Duodenal mucosa (tissue), 2 donors: ENCODE results near the gene SLC25A42.
A peak's percentile ranks its signal among the peaks of the same experiment; 100 is the strongest.
"Not testable (repeated sequence)": the region's sequence is repeated elsewhere in the genome, so short reads cannot be mapped to it uniquely, and the experiment has no call there.

Experiments
- H3K27ac ChIP-seq: one replicate; pipeline ENCODE4 v1.7.0; 2013; ENCODE audit warnings: low read depth, low read length
- H3K27me3 ChIP-seq, 2 donors: one replicate each; pipeline ENCODE4 v1.7.0; 2013; ENCODE audit warnings: low read length in 2 of 2, control low read depth in 1 of 2; ENCODE audit not compliant: insufficient read depth in 2 of 2, control insufficient read depth in 1 of 2
- H3K36me3 ChIP-seq, 2 donors: one replicate each; pipeline ENCODE4 v1.7.0; 2013; ENCODE audit warnings: low read length in 2 of 2, control low read depth in 1 of 2; ENCODE audit not compliant: insufficient read depth in 2 of 2, control insufficient read depth in 1 of 2
- H3K4me1 ChIP-seq, 2 donors: one replicate each; pipeline ENCODE4 v1.7.0; 2013; ENCODE audit warnings: low read length in 2 of 2, control low read depth in 1 of 2; ENCODE audit not compliant: insufficient read depth in 2 of 2, control insufficient read depth in 1 of 2
- H3K4me3 ChIP-seq, 2 donors: one replicate each; pipeline ENCODE4 v1.7.0; 2013; ENCODE audit warnings: low read length in 2 of 2, low read depth in 1 of 2
- H3K9ac ChIP-seq, 2 donors: one replicate each; pipeline ENCODE4 v1.7.0; 2013; ENCODE audit warnings: low read length in 2 of 2, low read depth in 1 of 2
- H3K9me3 ChIP-seq, 2 donors: one replicate each; pipeline ENCODE4 v1.7.0; 2013; ENCODE audit warnings: low read length in 2 of 2, control low read depth in 1 of 2; ENCODE audit not compliant: control insufficient read depth in 1 of 2

SLC25A42 gene

DNA sequence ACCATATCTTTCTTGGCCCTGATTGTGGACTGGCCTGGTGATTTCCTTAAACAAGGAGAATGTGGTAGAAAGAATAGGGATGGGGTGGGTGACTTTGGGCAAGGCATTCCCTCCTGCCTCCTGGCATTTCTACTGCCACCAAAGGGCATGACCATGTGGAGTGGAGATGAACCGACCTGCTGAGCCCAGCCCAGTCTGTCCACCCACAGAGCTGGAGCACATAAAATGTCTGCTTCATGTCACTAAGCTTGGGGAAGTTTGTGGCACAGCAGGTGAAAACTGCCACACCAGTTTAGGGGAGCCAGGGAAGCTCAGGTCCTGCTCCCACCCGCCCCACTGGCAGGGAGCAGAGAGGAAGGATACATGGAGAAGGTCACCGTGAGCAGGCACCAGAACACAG is 68.2 kb downstream of the SLC25A42 start:
- no peak overlapping the region for H3K9ac ChIP-seq
- no peak overlapping the region for H3K4me3 ChIP-seq
- no peak overlapping the region for H3K27ac ChIP-seq
- no peaks in the 10 kb centered on the region for H3K27me3 ChIP-seq
- H3K9me3 ChIP-seq = peaks cover 6 to 9% of the 10 kb centered on the region in 2 donors
- H3K4me1 ChIP-seq = peaks cover 0 to under 1% of the 10 kb centered on the region in 2 donors
- peaks cover 0 to 3% of the 10 kb centered on the region in 2 donors for H3K36me3 ChIP-seq

DNA sequence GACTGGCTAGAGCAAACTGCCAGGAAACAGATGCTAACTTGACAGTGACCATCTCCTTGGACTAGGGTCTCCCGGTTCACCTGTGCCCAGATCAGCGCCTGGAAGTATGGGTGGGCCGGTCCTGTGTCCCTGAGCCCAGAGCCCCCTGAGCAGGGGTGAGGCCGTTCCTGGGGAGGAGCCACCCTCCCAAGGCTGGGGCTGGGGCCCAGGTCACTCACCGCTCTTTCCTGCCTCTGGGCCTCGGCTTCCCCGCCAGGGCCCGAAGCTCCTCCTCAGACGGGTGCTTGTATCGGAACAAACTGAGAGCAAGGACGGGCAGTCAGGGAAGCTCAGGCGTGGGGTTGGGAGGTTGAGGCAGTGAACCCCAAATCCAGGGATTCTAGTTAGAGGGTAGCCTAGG is 69.1 kb downstream of the SLC25A42 start:
- Histone ChIP-seq H3K9me3 (peaks cover 6 to 9% of the 10 kb centered on the region in 2 donors), H3K4me1 (peaks cover 6 to 10% of the 10 kb centered on the region in 2 donors), H3K4me3 (no peak overlapping the region), H3K36me3 (peaks cover 0 to 3% of the 10 kb centered on the region in 2 donors), H3K9ac (no peak overlapping the region), H3K27me3 (no peaks in the 10 kb centered on the region), H3K27ac (no peak overlapping the region)

DNA sequence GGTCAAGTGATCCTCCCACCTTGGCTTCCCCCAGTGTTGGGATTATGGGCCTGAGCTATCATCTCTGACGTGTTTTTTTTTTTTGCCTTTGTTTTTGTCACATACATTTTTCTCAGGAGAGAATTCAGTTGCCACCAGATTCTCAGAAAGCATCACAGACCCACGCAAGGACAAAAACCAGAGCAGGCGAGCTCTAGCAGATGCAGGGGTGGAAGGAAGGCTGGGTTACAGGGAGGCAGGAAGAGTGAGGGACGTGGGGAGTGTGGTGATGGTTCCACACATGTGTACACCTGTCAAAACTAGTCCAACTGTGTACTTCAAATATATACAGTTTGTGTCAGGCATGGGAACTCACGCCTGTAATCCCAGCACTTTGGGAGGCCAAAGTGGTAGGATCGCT is 70.2 kb downstream of the SLC25A42 start:
- Histone ChIP-seq H3K4me3 (no peak overlapping the region), H3K4me1 (peaks cover 10 to 12% of the 10 kb centered on the region in 2 donors), H3K27me3 (no peaks in the 10 kb centered on the region), H3K27ac (no peak overlapping the region), H3K9ac (no peak overlapping the region), H3K36me3 (peaks cover 0 to 3% of the 10 kb centered on the region in 2 donors), H3K9me3 (peaks cover 6 to 9% of the 10 kb centered on the region in 2 donors)

DNA sequence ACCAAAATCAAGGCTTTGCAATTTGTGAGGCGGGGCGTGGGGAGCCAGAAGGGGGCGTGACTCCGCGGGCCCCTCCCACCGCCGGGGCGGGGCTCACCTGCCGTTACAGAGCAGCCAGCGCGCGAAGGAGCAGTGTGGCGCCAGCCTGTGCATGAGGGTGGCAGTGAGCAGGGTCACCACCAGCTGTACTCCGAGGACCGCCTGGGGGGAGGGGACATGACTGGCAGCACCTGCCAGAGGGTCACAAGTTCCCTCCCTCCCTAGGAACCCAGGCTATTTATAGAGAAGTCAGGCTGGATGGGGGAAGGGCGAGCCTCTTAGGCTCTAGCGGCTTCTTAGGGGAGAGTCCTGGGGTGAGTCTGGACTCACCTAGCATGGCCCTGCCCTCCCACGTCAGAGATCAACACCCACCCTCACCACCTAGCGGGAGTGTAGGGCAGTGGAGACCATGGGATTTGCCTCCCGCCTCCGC is 70.9 kb downstream of the SLC25A42 start:
- Histone ChIP-seq H3K4me3 (no peak overlapping the region), H3K9me3 (peaks cover 6 to 9% of the 10 kb centered on the region in 2 donors), H3K36me3 (peaks cover 0 to 3% of the 10 kb centered on the region in 2 donors), H3K27ac (no peak overlapping the region), H3K27me3 (no peaks in the 10 kb centered on the region), H3K9ac (peak overlapping the region in 1 of 2 donors; percentile 43), H3K4me1 (peaks cover 10 to 12% of the 10 kb centered on the region in 2 donors)

DNA sequence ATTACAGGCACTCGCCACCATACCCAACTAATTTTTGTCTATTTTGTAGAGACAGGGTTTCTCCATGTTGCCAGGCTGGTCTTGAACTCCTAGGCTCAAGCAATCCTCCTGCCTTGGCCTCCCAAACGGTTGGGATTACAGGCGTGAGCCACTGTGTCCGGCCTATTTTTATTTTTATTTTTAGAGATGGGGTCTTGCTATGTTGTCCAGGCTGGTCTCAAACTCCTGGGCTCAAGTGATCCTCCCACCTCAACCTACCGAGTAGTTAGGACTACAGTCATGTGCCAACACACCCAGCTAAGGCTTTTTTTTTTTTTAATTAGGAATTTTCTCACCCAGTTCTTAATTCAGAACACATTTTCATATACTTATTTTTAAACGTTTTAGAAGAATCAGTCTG is 71.9 kb downstream of the SLC25A42 start:
- H3K4me3 ChIP-seq, H3K27ac ChIP-seq, H3K9ac ChIP-seq, H3K27me3 ChIP-seq, H3K36me3 ChIP-seq, H3K9me3 ChIP-seq: not testable (repeated sequence)
- peaks cover 10 to 12% of the 10 kb centered on the region in 2 donors for H3K4me1 ChIP-seq

DNA sequence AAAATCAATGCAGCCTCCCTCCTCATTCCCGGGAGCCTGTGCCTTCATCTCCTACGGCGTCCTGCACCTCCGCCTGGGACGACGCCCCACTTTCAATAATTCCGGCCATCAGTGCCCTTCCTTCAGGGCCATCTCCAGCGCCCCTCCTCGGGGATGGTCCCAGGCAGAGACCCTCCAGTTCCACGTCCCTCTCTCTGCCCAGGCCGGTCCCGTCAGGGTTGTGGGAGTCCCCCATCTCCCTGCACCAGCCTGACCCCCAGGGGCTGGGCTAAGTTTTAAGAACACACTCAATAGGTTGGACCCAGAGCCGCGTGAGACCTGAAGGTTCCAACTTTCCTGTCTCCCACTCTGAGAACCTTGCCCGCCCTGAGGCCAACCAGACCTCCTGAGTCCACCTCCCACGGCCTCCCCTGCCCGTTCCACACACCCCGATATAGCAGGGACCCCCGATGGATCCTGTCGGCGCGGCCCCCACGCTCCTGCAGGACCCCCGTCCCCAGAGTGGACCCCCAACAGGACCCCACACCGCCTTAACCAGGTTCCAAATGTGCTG is 73.8 kb downstream of the SLC25A42 start:
- peaks cover 10 to 12% of the 10 kb centered on the region in 2 donors for H3K4me1 ChIP-seq
- no peaks in the 10 kb centered on the region for H3K36me3 ChIP-seq
- H3K27ac ChIP-seq = no peak overlapping the region
- peaks cover 0 to 1% of the 10 kb centered on the region in 2 donors for H3K9me3 ChIP-seq
- peak overlapping the region; percentile 98 to 99 for H3K9ac ChIP-seq
- H3K27me3 ChIP-seq = no peaks in the 10 kb centered on the region
- H3K4me3 ChIP-seq = peak overlapping the region; percentile 93 to 97

DNA sequence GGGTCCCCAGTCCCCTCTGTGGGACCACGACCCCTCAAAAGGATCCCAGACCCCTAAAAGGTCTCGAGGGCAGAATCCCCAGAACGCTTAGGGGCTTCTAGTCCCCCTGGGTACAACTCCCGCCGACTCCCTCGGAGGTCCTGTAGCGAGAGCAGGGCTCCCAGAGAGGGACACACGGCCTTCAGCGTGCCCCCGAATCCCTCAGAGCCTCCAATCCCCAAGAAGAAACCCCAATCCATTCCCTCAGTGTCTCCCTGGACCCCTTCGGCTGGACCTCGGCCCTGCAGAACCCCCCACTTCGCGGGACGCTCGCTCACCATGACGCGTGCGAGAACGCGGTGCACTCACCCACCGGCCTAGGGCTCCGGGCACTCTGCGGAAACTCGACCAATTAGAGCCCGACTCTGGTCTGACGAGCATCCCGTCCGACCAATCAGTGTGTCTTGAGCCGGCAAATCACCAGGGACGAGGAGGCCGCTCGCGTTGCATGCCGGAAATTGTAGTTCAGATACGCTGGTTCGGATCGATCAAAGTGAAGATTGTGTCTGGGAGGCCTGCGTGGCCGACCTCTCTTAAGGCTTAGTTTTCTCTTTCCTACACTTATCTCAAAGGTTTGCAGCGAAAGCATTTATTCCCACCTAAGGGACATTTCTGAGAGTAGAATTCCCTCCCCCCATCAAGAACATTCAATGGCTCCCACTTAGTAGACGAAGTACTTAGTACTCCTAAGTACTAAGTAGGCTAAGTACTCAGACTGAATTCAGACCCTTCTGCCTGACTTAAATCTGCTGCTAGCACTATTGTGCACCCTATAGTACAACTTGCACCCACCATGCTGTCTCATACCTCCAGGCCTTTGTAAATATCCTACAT is 74.6 kb downstream of the SLC25A42 start, which contains the start of gene TMEM161A:
Gene TMEM161A (minus strand): TSS at position 370 of the 873 bp plus-strand sequence. CDS start 50 bp downstream, at position 320.
- peak within 1 kb of the TSS; percentile 93 to 97 for H3K4me3 ChIP-seq
- H3K9me3 ChIP-seq = no peaks in the 10 kb centered on the region
- H3K27me3 ChIP-seq = no peaks in the 10 kb centered on the region
- H3K9ac ChIP-seq = peak within 1 kb of the TSS; percentile 98 to 99
- H3K27ac ChIP-seq = no peak within 1 kb of the TSS
- peaks cover 10 to 12% of the 10 kb centered on the region in 2 donors for H3K4me1 ChIP-seq
- H3K36me3 ChIP-seq = no peaks in the 10 kb centered on the region

DNA sequence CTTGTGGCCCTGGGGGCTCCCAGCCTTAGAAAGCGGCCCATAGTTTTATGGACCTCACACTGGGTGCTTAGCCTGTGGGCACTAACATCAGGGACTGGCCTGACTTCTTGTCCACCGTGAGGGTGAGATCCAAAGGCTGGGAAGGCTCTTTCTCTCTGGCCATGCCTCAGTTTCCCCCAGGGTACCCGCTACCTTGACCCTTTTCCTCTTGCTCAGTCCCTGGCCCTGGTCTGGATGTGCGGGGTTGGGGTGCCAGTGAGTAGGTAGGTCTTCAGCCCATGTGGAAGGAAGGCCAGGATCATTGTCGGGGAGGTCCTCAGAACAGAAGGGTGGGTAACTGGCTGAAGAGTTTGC is 76.1 kb downstream of the SLC25A42 start:
- Histone ChIP-seq H3K27ac (no peak overlapping the region), H3K9me3 (no peaks in the 10 kb centered on the region), H3K4me3 (no peak overlapping the region), H3K27me3 (no peaks in the 10 kb centered on the region), H3K36me3 (no peaks in the 10 kb centered on the region), H3K4me1 (peaks cover 10 to 12% of the 10 kb centered on the region in 2 donors), H3K9ac (no peak overlapping the region)

DNA sequence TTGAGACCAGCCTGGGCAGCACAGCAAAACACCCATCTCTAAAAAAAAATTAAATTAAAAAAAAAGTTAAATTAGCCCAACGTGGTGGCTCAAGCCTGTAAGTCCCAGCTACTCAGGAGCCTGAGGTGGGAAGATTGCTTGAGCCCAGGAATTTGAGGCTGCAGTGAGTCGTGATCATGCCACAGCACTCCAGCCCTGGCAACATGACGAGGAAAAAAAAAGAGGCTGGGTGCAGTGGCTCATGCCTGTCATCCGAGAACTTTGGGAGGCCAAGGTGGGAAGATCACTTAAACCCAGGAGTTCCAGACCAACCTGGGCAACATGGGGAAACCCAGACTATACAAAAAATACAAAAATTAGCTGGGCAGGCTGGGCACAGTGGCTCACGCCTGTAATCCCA is 76.7 kb downstream of the SLC25A42 start:
- Histone ChIP-seq H3K36me3 (no peaks in the 10 kb centered on the region), H3K4me3 (no peak overlapping the region), H3K4me1 (peaks cover 10 to 12% of the 10 kb centered on the region in 2 donors), H3K9ac (no peak overlapping the region), H3K27me3 (no peaks in the 10 kb centered on the region), H3K9me3 (no peaks in the 10 kb centered on the region), H3K27ac (no peak overlapping the region)

DNA sequence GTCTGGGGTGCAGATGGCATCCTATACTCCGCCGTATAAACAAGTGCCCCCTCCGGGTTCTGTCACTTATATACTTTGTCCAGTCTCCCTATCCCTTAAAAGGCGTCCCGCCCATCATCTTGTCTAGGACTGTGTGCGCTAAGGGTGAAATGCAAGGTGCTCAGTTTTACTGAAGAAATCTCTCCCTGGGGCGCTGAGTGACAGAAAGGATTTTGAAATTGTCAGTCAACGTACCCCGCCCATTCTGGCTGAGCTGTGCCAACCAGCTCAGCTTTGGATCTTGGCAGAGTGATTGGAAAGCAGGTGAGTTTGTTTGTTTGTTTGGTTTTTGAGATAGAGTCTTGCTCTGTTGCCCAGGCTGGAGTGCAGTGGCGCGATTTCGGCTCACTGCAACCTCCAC is 78.6 kb downstream of the SLC25A42 start:
- Histone ChIP-seq H3K36me3 (peaks cover 5 to 8% of the 10 kb centered on the region in 2 donors), H3K9ac (no peak overlapping the region), H3K4me1 (peaks cover 8 to 9% of the 10 kb centered on the region in 2 donors), H3K27ac (no peak overlapping the region), H3K27me3 (no peaks in the 10 kb centered on the region), H3K4me3 (no peak overlapping the region), H3K9me3 (no peaks in the 10 kb centered on the region)
